ENCODE data around the gene LRRTM4. TPM values are rescaled to one million over a fixed set of nuclear protein-coding genes. Genes with fewer than 3 reads are reported as not detected.

LRRTM4 gene
- total and polyA plus RNA-seq, 2 experiments from 2014 or later = not detected

- H3K27ac ChIP-seq = no peak overlapping the region
Measured at GRCh38 chr2:77513191-77513590, 9.0 kb downstream of the LRRTM4 start.

GRCh38 chr2:77512507-77512906 lies 9.7 kb downstream of the LRRTM4 start:
- Histone ChIP-seq H3K4me2 (ENCODE audit: unreplicated experiment) (no peak overlapping the region), H3K27ac (no peak overlapping the region), H3K9me3 (ENCODE audit: low read depth) (no peaks in the 10 kb centered on the region), H2AFZ (no peak overlapping the region), H4K20me1 (ENCODE audit: insufficient read depth) (no peaks in the 10 kb centered on the region), H3K27me3 (replicated peaks; ENCODE audit: insufficient read depth) (no peaks in the 10 kb centered on the region), H3K4me1 (ENCODE audit: insufficient read depth) (no peaks in the 10 kb centered on the region), H3K9ac (no peak overlapping the region), H3K9me2 (ENCODE audit: insufficient read depth) (no peaks in the 10 kb centered on the region), H3F3A (ENCODE audit: insufficient read depth) (no peaks in the 10 kb centered on the region), H3K79me2 (ENCODE audit: insufficient read depth) (no peaks in the 10 kb centered on the region), H3K4me3 (no peak overlapping the region), H3K36me3 (ENCODE audit: low read depth) (no peaks in the 10 kb centered on the region)
- in situ Hi-C loops (cut with MboI) = no loop called here
- no peak for TF ChIP-seq EZH2 (IDR thresholded peaks at IDR 0.05; ENCODE audit: insufficient read depth, poor library complexity, severe bottlenecking)
- TF ChIP-seq EZH2phosphoT487 (IDR thresholded peaks at IDR 0.05; ENCODE audit: insufficient read depth, low read depth) = no peak
- WGBS, 2 experiments (ENCODE audit: low coverage in 1 of 2, low lambda C conversion rate in 2 of 2, missing lambda C conversion rate in 2 of 2) = 33 to 38% methylated on average over 1 of the region's 1 CpG
- DNase-seq = no peak

More at GRCh38 chr2:77513191-77513590, 9.0 kb downstream of the LRRTM4 start:
- Histone ChIP-seq H3K4me3 (no peak overlapping the region), H4K20me1 (ENCODE audit: insufficient read depth) (no peaks in the 10 kb centered on the region), H3K9me2 (ENCODE audit: insufficient read depth) (no peaks in the 10 kb centered on the region), H3F3A (ENCODE audit: insufficient read depth) (no peaks in the 10 kb centered on the region), H3K36me3 (ENCODE audit: low read depth) (no peaks in the 10 kb centered on the region), H3K9ac (no peak overlapping the region), H2AFZ (no peak overlapping the region), H3K79me2 (ENCODE audit: insufficient read depth) (no peaks in the 10 kb centered on the region), H3K27me3 (replicated peaks; ENCODE audit: insufficient read depth) (no peaks in the 10 kb centered on the region), H3K4me1 (ENCODE audit: insufficient read depth) (no peaks in the 10 kb centered on the region), H3K4me2 (ENCODE audit: unreplicated experiment) (no peak overlapping the region), H3K9me3 (ENCODE audit: low read depth) (no peaks in the 10 kb centered on the region)
- DNase-seq = no peak
- 43 to 44% methylated on average over 4 of the region's 4 CpGs for WGBS, 2 experiments (ENCODE audit: low coverage in 1 of 2, low lambda C conversion rate in 2 of 2, missing lambda C conversion rate in 2 of 2)
- TF ChIP-seq EZH2 (IDR thresholded peaks at IDR 0.05; ENCODE audit: insufficient read depth, poor library complexity, severe bottlenecking) (no peak), EZH2phosphoT487 (IDR thresholded peaks at IDR 0.05; ENCODE audit: insufficient read depth, low read depth) (no peak)
- in situ Hi-C loops (cut with MboI) = no loop called here

- Histone ChIP-seq H3K79me2 (ENCODE audit: insufficient read depth) (no peaks in the 10 kb centered on the region), H3K9me3 (ENCODE audit: low read depth) (no peaks in the 10 kb centered on the region), H3K9ac (no peak overlapping the region), H3K36me3 (ENCODE audit: low read depth) (no peaks in the 10 kb centered on the region), H3K4me2 (ENCODE audit: unreplicated experiment) (no peak overlapping the region), H3F3A (ENCODE audit: insufficient read depth) (no peaks in the 10 kb centered on the region), H3K4me1 (ENCODE audit: insufficient read depth) (no peaks in the 10 kb centered on the region), H3K9me2 (ENCODE audit: insufficient read depth) (no peaks in the 10 kb centered on the region; the same call in 1 of the 2 replicates), H3K4me3 (no peak overlapping the region), H3K27me3 (replicated peaks; ENCODE audit: insufficient read depth) (no peaks in the 10 kb centered on the region), H3K27ac (no peak overlapping the region), H4K20me1 (ENCODE audit: insufficient read depth) (no peaks in the 10 kb centered on the region), H2AFZ (no peak overlapping the region)
- TF ChIP-seq EZH2 (IDR thresholded peaks at IDR 0.05; ENCODE audit: insufficient read depth, poor library complexity, severe bottlenecking) = no peak
- TF ChIP-seq EZH2phosphoT487 (IDR thresholded peaks at IDR 0.05; ENCODE audit: insufficient read depth, low read depth) = no peak
- in situ Hi-C loops (cut with MboI) = no loop called here
- no peak for DNase-seq
- 42 to 64% methylated on average over 1 of the region's 1 CpG for WGBS, 2 experiments (ENCODE audit: low coverage in 1 of 2, low lambda C conversion rate in 2 of 2, missing lambda C conversion rate in 2 of 2)
Measured at GRCh38 chr2:77508511-77508910, 13.7 kb downstream of the LRRTM4 start.

- H3K27ac ChIP-seq = no peak overlapping the region
Measured at GRCh38 chr2:77507657-77508056, 14.5 kb downstream of the LRRTM4 start.

GRCh38 chr2:77488141-77488540 lies 34.0 kb downstream of the LRRTM4 start:
- Histone ChIP-seq H3K27me3 (replicated peaks; ENCODE audit: insufficient read depth) (no peaks in the 10 kb centered on the region), H2AFZ (no peak overlapping the region), H3K9me2 (ENCODE audit: insufficient read depth) (no peaks in the 10 kb centered on the region), H4K20me1 (ENCODE audit: insufficient read depth) (no peaks in the 10 kb centered on the region), H3K36me3 (ENCODE audit: low read depth) (no peaks in the 10 kb centered on the region), H3K79me2 (ENCODE audit: insufficient read depth) (no peaks in the 10 kb centered on the region), H3K27ac (no peak overlapping the region), H3K9ac (no peak overlapping the region), H3K9me3 (ENCODE audit: low read depth) (no peaks in the 10 kb centered on the region), H3K4me3 (no peak overlapping the region), H3F3A (ENCODE audit: insufficient read depth) (no peaks in the 10 kb centered on the region), H3K4me1 (ENCODE audit: insufficient read depth) (no peaks in the 10 kb centered on the region), H3K4me2 (ENCODE audit: unreplicated experiment) (no peak overlapping the region)
- TF ChIP-seq EZH2 (IDR thresholded peaks at IDR 0.05; ENCODE audit: insufficient read depth, poor library complexity, severe bottlenecking) = no peak
- no peak for TF ChIP-seq EZH2phosphoT487 (IDR thresholded peaks at IDR 0.05; ENCODE audit: insufficient read depth, low read depth)
- WGBS, 2 experiments (ENCODE audit: low coverage in 1 of 2, low lambda C conversion rate in 2 of 2, missing lambda C conversion rate in 2 of 2) = 37 to 45% methylated on average over 7 of the region's 7 CpGs
- no peak for DNase-seq
- in situ Hi-C loops (cut with MboI) = no loop called here

More at GRCh38 chr2:77507657-77508056, 14.5 kb downstream of the LRRTM4 start:
- Histone ChIP-seq H3K27me3 (replicated peaks; ENCODE audit: insufficient read depth) (no peaks in the 10 kb centered on the region), H3K36me3 (ENCODE audit: low read depth) (no peaks in the 10 kb centered on the region), H3K4me2 (ENCODE audit: unreplicated experiment) (no peak overlapping the region), H3K4me3 (no peak overlapping the region), H3K9ac (no peak overlapping the region), H3K9me2 (ENCODE audit: insufficient read depth) (no peaks in the 10 kb centered on the region; the same call in 1 of the 2 replicates), H3F3A (ENCODE audit: insufficient read depth) (no peaks in the 10 kb centered on the region), H2AFZ (no peak overlapping the region), H4K20me1 (ENCODE audit: insufficient read depth) (no peaks in the 10 kb centered on the region), H3K4me1 (ENCODE audit: insufficient read depth) (no peaks in the 10 kb centered on the region), H3K79me2 (ENCODE audit: insufficient read depth) (no peaks in the 10 kb centered on the region), H3K9me3 (ENCODE audit: low read depth) (no peaks in the 10 kb centered on the region)
- DNase-seq = no peak
- TF ChIP-seq EZH2phosphoT487 (IDR thresholded peaks at IDR 0.05; ENCODE audit: insufficient read depth, low read depth) (no peak), EZH2 (IDR thresholded peaks at IDR 0.05; ENCODE audit: insufficient read depth, poor library complexity, severe bottlenecking) (no peak)
- in situ Hi-C loops (cut with MboI) = no loop called here
- 26 to 30% methylated on average over 6 of the region's 6 CpGs for WGBS, 2 experiments (ENCODE audit: low coverage in 1 of 2, low lambda C conversion rate in 2 of 2, missing lambda C conversion rate in 2 of 2)

Measured in GM23248 (cell line).